Osteocyte (in vitro differentiated cells): ENCODE data around the gene SGCD. TPM values are rescaled to one million over a fixed set of nuclear protein-coding genes. Genes with fewer than 3 reads are reported as not detected.
"Not testable (repeated sequence)": the region's sequence is repeated elsewhere in the genome, so short reads cannot be mapped to it uniquely, and the experiment has no call there.

ENCODE experiments used
- DNase-seq: peaks from one replicate; pipeline ENCODE4 v3.0.0; 2021; ENCODE audit warnings: mixed read lengths; ENCODE audit not compliant: unreplicated experiment; ENCODE audit errors: extremely low spot score
- H3K27ac Mint-ChIP-seq: one replicate; pipeline ENCODE4 v1.8.0; 2021; ENCODE audit warnings: mild to moderate bottlenecking, mixed read lengths; ENCODE audit not compliant: unreplicated experiment
- H3K27me3 Mint-ChIP-seq: one replicate; pipeline ENCODE4 v1.8.0; 2021; ENCODE audit warnings: mixed read lengths; ENCODE audit not compliant: unreplicated experiment
- H3K36me3 Mint-ChIP-seq: one replicate; pipeline ENCODE4 v1.8.0; 2021; ENCODE audit warnings: mixed read lengths; ENCODE audit not compliant: unreplicated experiment
- H3K4me1 Mint-ChIP-seq: one replicate; pipeline ENCODE4 v1.8.0; 2021; ENCODE audit warnings: mixed read lengths; ENCODE audit not compliant: unreplicated experiment
- H3K4me3 Mint-ChIP-seq: one replicate; pipeline ENCODE4 v1.8.0; 2021; ENCODE audit warnings: mild to moderate bottlenecking, moderate library complexity, mixed read lengths; ENCODE audit not compliant: unreplicated experiment
- H3K9me3 Mint-ChIP-seq: one replicate; pipeline ENCODE4 v1.8.0; 2021; ENCODE audit warnings: mixed read lengths; ENCODE audit not compliant: unreplicated experiment
- total RNA-seq: library from RNA; stranded (reverse); gene quantifications from 2 replicates; pipeline ENCODE4 v1.2.1, GENCODE V29; 2021
- TF ChIP-seq, protein P1 (sequence below): fragments of 200-600 bp; sonication (generic); IDR thresholded peaks from 2 replicates; pipeline ENCODE4 v1.5.0; 2021; ENCODE audit warnings: antibody characterized with exemption, mild to moderate bottlenecking, moderate library complexity

The SGCD gene
- total RNA-seq, 1 donor from 2014 or later: 13.1 TPM

DNA sequence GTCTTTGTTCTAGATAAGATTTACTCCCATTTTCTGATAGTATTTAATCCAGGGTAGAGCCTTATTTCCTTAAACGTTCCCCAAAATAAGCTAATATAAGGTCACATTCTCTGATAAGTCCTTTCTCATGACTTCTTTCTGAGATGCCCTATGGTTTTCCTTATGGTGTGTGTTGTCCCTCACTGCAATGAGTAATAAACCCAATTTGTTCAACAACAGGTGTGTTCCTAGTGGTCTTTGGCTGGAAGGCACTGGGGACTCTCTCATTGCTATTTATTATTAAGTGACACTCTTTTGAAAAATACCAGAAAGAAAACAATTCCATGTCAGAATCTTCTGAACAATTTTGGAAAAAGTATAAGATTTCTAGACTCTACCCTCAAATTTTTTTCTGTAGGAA is 266.6 kb downstream of the SGCD start:
- no peak for DNase-seq
- Mint-ChIP-seq H3K36me3 (peaks cover 3% of the 10 kb centered on the region), H3K4me3 (no peak overlapping the region), H3K4me1 (peaks cover 5% of the 10 kb centered on the region), H3K27me3 (no peaks in the 10 kb centered on the region), H3K27ac (no peak overlapping the region), H3K9me3 (peaks cover 5% of the 10 kb centered on the region)
- TF ChIP-seq, protein P1, sequence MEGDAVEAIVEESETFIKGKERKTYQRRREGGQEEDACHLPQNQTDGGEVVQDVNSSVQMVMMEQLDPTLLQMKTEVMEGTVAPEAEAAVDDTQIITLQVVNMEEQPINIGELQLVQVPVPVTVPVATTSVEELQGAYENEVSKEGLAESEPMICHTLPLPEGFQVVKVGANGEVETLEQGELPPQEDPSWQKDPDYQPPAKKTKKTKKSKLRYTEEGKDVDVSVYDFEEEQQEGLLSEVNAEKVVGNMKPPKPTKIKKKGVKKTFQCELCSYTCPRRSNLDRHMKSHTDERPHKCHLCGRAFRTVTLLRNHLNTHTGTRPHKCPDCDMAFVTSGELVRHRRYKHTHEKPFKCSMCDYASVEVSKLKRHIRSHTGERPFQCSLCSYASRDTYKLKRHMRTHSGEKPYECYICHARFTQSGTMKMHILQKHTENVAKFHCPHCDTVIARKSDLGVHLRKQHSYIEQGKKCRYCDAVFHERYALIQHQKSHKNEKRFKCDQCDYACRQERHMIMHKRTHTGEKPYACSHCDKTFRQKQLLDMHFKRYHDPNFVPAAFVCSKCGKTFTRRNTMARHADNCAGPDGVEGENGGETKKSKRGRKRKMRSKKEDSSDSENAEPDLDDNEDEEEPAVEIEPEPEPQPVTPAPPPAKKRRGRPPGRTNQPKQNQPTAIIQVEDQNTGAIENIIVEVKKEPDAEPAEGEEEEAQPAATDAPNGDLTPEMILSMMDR: no peak

DNA sequence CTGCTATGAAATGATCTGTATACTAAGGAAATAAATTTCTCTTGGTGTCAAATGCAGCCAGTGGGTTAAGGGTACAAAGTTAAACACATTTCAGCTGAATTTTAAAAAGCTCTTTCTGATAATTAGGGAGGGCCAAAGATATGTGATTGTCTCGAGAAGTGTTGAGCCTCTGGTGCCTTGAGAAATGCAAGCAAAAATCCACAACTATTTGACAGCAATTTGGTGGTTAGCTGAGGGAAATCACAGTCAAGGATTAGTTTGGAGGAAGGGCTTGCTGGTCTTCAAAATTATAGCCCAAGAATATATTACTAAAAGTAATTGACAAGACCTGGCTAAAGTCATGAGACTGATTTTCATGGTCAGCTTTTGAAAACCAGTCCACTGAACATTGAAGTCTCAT is 267.4 kb downstream of the SGCD start:
- DNase-seq: no peak
- H3K9me3 Mint-ChIP-seq: peaks cover 5% of the 10 kb centered on the region
- TF ChIP-seq, protein P1: no peak
- peaks cover 3% of the 10 kb centered on the region for H3K4me1 Mint-ChIP-seq
- H3K36me3 Mint-ChIP-seq: peaks cover 3% of the 10 kb centered on the region
- no peak overlapping the region for H3K27ac Mint-ChIP-seq
- no peak overlapping the region for H3K4me3 Mint-ChIP-seq
- no peaks in the 10 kb centered on the region for H3K27me3 Mint-ChIP-seq

DNA sequence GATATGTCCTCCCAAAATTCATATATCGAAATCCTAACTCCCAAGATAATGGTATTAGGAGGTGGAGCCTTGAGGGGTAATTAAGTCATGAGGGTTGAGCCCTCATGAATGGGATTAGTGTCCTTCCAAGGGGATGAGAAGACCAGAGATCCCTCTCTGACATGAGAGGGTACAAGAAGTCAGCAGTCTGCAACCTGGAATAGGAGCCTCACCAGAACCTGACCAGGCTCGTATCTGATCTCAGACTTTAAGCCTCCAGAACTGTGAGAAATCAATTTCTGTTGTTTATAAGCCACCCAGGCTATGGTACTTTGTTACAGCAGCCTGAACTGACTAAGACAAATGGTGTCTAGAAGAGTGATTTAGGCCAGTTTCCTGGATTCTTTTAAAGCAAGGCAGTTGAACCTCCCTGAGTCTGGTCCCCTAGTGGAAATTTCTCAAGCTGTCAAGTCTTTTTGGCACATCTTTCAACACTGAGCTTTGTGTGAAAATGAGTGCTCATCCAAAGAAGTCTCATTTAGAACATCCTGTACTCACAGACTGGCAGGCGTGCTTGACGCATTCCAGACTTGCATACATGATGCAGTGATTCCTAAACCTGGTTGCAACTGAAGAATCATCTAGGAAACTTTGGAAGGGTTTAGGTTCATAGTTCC is 268.3 kb downstream of the SGCD start:
- H3K4me1 Mint-ChIP-seq: peaks cover 3% of the 10 kb centered on the region
- TF ChIP-seq, protein P1: no peak
- no peak overlapping the region for H3K4me3 Mint-ChIP-seq
- no peaks in the 10 kb centered on the region for H3K27me3 Mint-ChIP-seq
- H3K27ac Mint-ChIP-seq: no peak overlapping the region
- H3K9me3 Mint-ChIP-seq: peaks cover 6% of the 10 kb centered on the region
- no peak for DNase-seq
- peaks cover 3% of the 10 kb centered on the region for H3K36me3 Mint-ChIP-seq

DNA sequence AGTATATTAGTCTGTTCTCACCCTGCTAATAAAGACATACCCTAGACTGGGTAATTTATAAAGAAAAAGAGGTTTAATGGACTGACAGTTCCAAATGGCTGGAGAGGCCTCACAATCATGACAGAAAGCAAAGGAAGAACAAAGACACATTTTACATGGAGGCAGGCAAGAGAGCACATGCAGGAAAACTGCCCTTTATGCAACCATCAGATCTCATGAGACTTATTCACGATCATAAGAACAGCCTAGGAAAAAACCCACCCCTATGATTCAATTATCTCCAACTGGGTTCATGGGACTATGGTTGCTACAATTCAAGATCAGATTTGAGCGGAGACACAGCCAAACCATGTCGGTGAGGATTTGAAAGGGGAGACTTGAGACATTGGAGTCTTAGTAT is 270.3 kb downstream of the SGCD start:
- no peak overlapping the region for H3K27ac Mint-ChIP-seq
- H3K9me3 Mint-ChIP-seq: peaks cover 24% of the 10 kb centered on the region
- peaks cover 10% of the 10 kb centered on the region for H3K36me3 Mint-ChIP-seq
- no peaks in the 10 kb centered on the region for H3K27me3 Mint-ChIP-seq
- no peak overlapping the region for H3K4me3 Mint-ChIP-seq
- no peak for DNase-seq
- H3K4me1 Mint-ChIP-seq: no peaks in the 10 kb centered on the region
- TF ChIP-seq, protein P1: no peak

DNA sequence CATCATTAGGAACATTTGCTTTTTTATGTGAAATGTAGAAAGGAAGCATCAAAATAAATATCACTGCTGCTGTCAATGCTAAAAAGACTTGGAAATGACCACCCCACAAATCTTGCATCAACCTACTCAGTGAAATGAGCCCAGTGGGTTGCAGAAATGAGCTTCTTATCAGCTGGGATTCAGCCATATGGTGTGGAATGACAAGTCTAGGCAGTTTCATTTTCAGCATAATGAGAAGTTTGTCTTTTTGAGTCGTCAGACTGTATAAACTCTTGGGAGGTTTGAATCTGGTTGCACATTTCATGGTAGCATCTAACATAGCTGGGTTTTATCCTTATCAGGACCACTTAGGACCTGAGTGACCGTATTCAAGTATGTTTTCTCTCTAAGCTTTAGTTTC is 272.0 kb downstream of the SGCD start:
- Mint-ChIP-seq H3K4me3 (no peak overlapping the region), H3K27ac (no peak overlapping the region), H3K36me3 (peaks cover 10% of the 10 kb centered on the region), H3K4me1 (no peaks in the 10 kb centered on the region), H3K9me3 (peaks cover 34% of the 10 kb centered on the region), H3K27me3 (no peaks in the 10 kb centered on the region)
- TF ChIP-seq, protein P1: no peak
- no peak for DNase-seq

DNA sequence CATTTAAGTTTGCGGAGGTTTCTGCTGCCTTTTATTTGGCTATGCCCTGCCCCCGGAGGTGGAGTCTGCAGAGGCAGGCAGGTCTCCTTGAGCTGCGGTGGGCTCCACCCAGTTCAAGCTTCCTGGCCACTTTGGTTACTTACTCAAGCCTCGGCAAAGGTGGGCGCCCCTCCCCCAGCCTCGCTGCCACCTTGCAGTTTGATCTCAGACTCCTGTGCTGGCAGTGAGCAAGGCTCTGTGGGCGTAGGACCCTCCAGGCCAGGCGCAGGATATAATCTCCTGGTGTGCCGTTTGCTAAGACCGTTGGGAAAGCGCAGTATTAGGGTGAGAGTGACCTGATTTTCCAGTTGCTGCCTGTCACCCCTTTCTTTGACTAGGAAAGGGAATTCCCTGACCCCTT is 283.6 kb downstream of the SGCD start:
- H3K4me3 Mint-ChIP-seq, H3K4me1 Mint-ChIP-seq, H3K36me3 Mint-ChIP-seq, H3K27me3 Mint-ChIP-seq, DNase-seq, H3K27ac Mint-ChIP-seq: not testable (repeated sequence)
- peaks cover 25% of the 10 kb centered on the region for H3K9me3 Mint-ChIP-seq
